HepG2 (cell line): ENCODE data around the gene TCEANC2. TPM values are rescaled to one million over a fixed set of nuclear protein-coding genes. Genes with fewer than 3 reads are reported as not detected.

Source experiments
- ATAC-seq: fragments of 200-7000 bp; cut with Tn5 transposase; 3 replicates; pipeline ENCODE4 v1.9.1; 2020; ENCODE audit warnings: mild to moderate bottlenecking, moderate library complexity
- BruUV-seq: library from RNA; stranded (reverse); fragments of 400-500 nt; replicated peaks from 2 replicates; lab custom pipeline; 2021; lab: Mats Ljungman, UMichigan
- CTCF ChIA-PET: fragments of 300-600 bp; formaldehyde crosslinking; extraction: SDS; loops from one replicate; lab custom pipeline; 2021; ENCODE audit warnings: low total read pairs, inconsistent platforms, low intra/inter-chr PET ratio; lab: Yijun Ruan, JAX
- POLR2A ChIA-PET: fragments of 350-600 bp; sonication (Branson Sonifier 250); formaldehyde crosslinking; loops from one replicate; lab custom pipeline; 2020; ENCODE audit warnings: antibody characterized with exemption, inconsistent platforms; lab: Yijun Ruan, JAX
- DNase-seq: peaks from one replicate; pipeline ENCODE4 v3.0.0-alpha.2; 2015; ENCODE audit warnings: low spot score
- FAIRE-seq: peaks from 3 replicates; lab custom pipeline; 2011; peaks lifted over from hg19 to GRCh38; lab: Jason Lieb, UNC
- H2AFZ ChIP-seq: one replicate; pipeline ENCODE4 v1.6.1; 2011; ENCODE audit warnings: low read length, inconsistent platforms
- H3K27ac ChIP-seq: fragments of 300-600 bp; 3 replicates; pipeline ENCODE4 v1.8.0; 2011; ENCODE audit warnings: mixed run types, mild to moderate bottlenecking, mixed read lengths, low read length, inconsistent platforms; ENCODE audit not compliant: insufficient read depth; ENCODE audit errors: extremely low read length
- H3K27me3 ChIP-seq, 2 experiments: fragments of 200-600 bp in 1 of 2; 2 replicates in 1 of 2; 3 replicates in 1 of 2; pipeline versions ENCODE4 v1.6.0 to v1.8.0; 2011; ENCODE audit warnings: low read length in 2 of 2, mild to moderate bottlenecking in 2 of 2, moderate library complexity in 2 of 2, inconsistent platforms in 1 of 2; ENCODE audit not compliant: insufficient read depth in 2 of 2, control insufficient read depth in 1 of 2
- H3K36me3 ChIP-seq, 2 experiments: fragments of 200-600 bp in 1 of 2; replicated peaks in 1 of 2; 2 replicates in 1 of 2; 3 replicates in 1 of 2; pipeline versions ENCODE4 v1.5.1 to v1.8.0; 2011; ENCODE audit warnings: low read length in 2 of 2, inconsistent platforms in 1 of 2; ENCODE audit not compliant: insufficient read depth in 2 of 2, control insufficient read depth in 1 of 2
- H3K4me1 ChIP-seq: 2 replicates; pipeline ENCODE4 v1.5.1; 2012; ENCODE audit warnings: low read length, inconsistent platforms; ENCODE audit not compliant: insufficient read depth
- H3K4me2 ChIP-seq: 2 replicates; pipeline ENCODE4 v1.6.0; 2011; ENCODE audit warnings: low read depth, low read length, inconsistent platforms
- H3K4me3 ChIP-seq, 3 experiments: fragments of 200-600 bp in 1 of 3; sonication (generic), shearing (Covaris generic) in 1 of 3; replicated peaks in 1 of 3; 2 replicates each; pipeline ENCODE4 v1.5.1; 2011 to 2016; ENCODE audit warnings: low read length in 3 of 3, inconsistent platforms in 2 of 3, low read depth in 2 of 3, mild to moderate bottlenecking in 2 of 3, control low read depth in 1 of 3, mixed read lengths in 1 of 3; ENCODE audit not compliant: insufficient read depth in 1 of 3
- H3K79me2 ChIP-seq: one replicate; pipeline ENCODE4 v1.6.1; 2011; ENCODE audit warnings: low read length, inconsistent platforms; ENCODE audit not compliant: insufficient read depth
- H3K9ac ChIP-seq: 2 replicates; pipeline ENCODE4 v1.6.0; 2011; ENCODE audit warnings: mild to moderate bottlenecking, low read depth, low read length, inconsistent platforms; ENCODE audit not compliant: insufficient read depth
- H3K9me3 ChIP-seq: 2 replicates; pipeline ENCODE4 v1.5.1; 2012; ENCODE audit warnings: mild to moderate bottlenecking, low read length
- H4K20me1 ChIP-seq: 2 replicates; pipeline ENCODE4 v1.6.0; 2011; ENCODE audit warnings: inconsistent platforms, mild to moderate bottlenecking, low read length, moderate library complexity; ENCODE audit not compliant: insufficient read depth
- BRD4 ChIP-seq: sonication (generic); formaldehyde crosslinking; IDR thresholded peaks from 2 replicates; pipeline ENCODE4 v1.4.0; 2020; ENCODE audit warnings: missing genetic modification reagents
- IKZF1 ChIP-seq: fragments of 450-650 bp; IDR thresholded peaks from 2 replicates; pipeline ENCODE4 v1.7.1; 2016
- MZF1 ChIP-seq: sonication (generic); formaldehyde crosslinking; IDR thresholded peaks from 2 replicates; pipeline ENCODE4 v1.8.1; 2023; ENCODE audit warnings: mild to moderate bottlenecking, missing genetic modification reagents, borderline replicate concordance
- NFE2L1 ChIP-seq: sonication (generic); formaldehyde crosslinking; IDR thresholded peaks from 2 replicates; pipeline ENCODE4 v1.4.0; 2020; ENCODE audit warnings: missing genetic modification reagents, mild to moderate bottlenecking, borderline replicate concordance
- ZC3H4 ChIP-seq: sonication (generic); formaldehyde crosslinking; IDR thresholded peaks from 2 replicates; pipeline ENCODE4 v1.4.0; 2020; ENCODE audit warnings: missing genetic modification reagents, borderline replicate concordance
- ZFP82 ChIP-seq: sonication (generic); formaldehyde crosslinking; IDR thresholded peaks from 2 replicates; pipeline ENCODE4 v1.5.1; 2020; ENCODE audit warnings: mild to moderate bottlenecking, missing genetic modification reagents, borderline replicate concordance
- ZNF124 ChIP-seq: sonication (generic); formaldehyde crosslinking; IDR thresholded peaks from 2 replicates; pipeline ENCODE4 v1.4.0; 2020; ENCODE audit warnings: missing genetic modification reagents
- ZNF451 ChIP-seq: sonication (generic); formaldehyde crosslinking; IDR thresholded peaks from 2 replicates; pipeline ENCODE4 v1.5.0; 2020; ENCODE audit warnings: mild to moderate bottlenecking, missing genetic modification reagents
- ZNF549 ChIP-seq: sonication (generic); formaldehyde crosslinking; IDR thresholded peaks from 2 replicates; pipeline ENCODE4 v1.5.0; 2020; ENCODE audit warnings: missing genetic modification reagents
- ZNF567 ChIP-seq: sonication (generic); formaldehyde crosslinking; IDR thresholded peaks from 2 replicates; pipeline ENCODE4 v1.8.1; 2023; ENCODE audit warnings: mild to moderate bottlenecking, missing genetic modification reagents, borderline replicate concordance
- WGBS: methylation state at CpG from one replicate; pipeline ENCODE4 v1.1.6; 2017; ENCODE audit warnings: low lambda C conversion rate; 5-methylcytosine and 5-hydroxymethylcytosine counted together
- in situ Hi-C: cut with HindIII; loops from 2 replicates; pipeline ENCODE4 v1.10.0; 2017; ENCODE audit warnings: low pct_unique_long_range_greater_than_20kb; ENCODE audit not compliant: extremely low pct_ligation_motif_present
- intact Hi-C: fragments of 100-400 bp; cut with micrococcal nuclease; formaldehyde crosslinking; loops from one replicate; pipeline ENCODE4 v1.10.0; 2022; ENCODE audit not compliant: unreplicated experiment
- polyA plus RNA-seq, 8 experiments: library from polyadenylated mRNA; depleted of rRNA in 3 of 8; stranded (reverse) in 7 of 8; unstranded in 1 of 8; fragments of >200 nt; fragmentation: Illumina TruSeq in 4 of 8; extraction: Trizol in 4 of 8; gene quantifications; 2 replicates each; pipeline versions ENCODE4 v1.2.1 to v1.2.3, GENCODE V29; 2011 to 2016; ENCODE audit warnings: low read depth in 4 of 8, missing spikeins in 1 of 8, mixed read lengths in 1 of 8; ENCODE audit not compliant: insufficient read depth in 1 of 8
- total RNA-seq, 5 experiments: library from RNA; depleted of rRNA; stranded (reverse); fragments of >200 nt; fragmentation: Illumina TruSeq; extraction: Trizol; gene quantifications; 2 replicates each; pipeline ENCODE4 v1.2.3, GENCODE V29; 2016; ENCODE audit warnings: low read depth in 1 of 5
- TF ChIP-seq, protein P1 (sequence below): IDR thresholded peaks from 2 replicates; pipeline ENCODE4 v1.6.1; 2016; ENCODE audit warnings: missing biosample characterization, missing genetic modification reagents, low read depth
- TF ChIP-seq, protein P2 (sequence below): sonication (generic); formaldehyde crosslinking; IDR thresholded peaks from 2 replicates; pipeline ENCODE4 v1.8.0; 2022; ENCODE audit warnings: mild to moderate bottlenecking, missing genetic modification reagents
- TF ChIP-seq, protein P3 (sequence below): sonication (generic); formaldehyde crosslinking; IDR thresholded peaks from 2 replicates; pipeline ENCODE4 v1.8.1; 2022; ENCODE audit warnings: low read depth, mild to moderate bottlenecking, missing genetic modification reagents

Gene TCEANC2
- total and polyA plus RNA-seq, 2 of the 13 experiments (the other 11 are each of a cell fraction or from before 2014, with no cell fraction given), result 3.8 to 5.0 TPM

DNA sequence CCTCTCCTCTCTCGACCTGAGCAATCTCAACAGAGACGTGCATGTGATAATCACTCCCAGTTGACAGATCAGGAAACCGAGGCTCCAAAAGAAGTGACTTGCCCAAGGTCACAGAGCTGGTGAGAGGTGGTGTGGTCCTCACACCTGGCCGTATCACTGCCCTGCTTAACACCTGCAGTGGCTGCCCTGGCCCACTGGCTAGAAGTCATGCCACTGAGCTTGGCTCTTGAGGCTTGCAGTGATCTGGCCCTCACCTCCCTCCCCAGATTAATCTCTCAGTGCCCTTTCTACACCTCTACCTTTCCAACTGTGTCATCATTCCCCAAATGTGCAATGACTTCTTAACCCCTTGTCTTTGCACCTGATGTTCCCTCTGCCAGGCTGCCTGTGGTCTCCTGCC, 60.6 kb downstream of the TCEANC2 start (continued):
- TF ChIP-seq, protein P1, sequence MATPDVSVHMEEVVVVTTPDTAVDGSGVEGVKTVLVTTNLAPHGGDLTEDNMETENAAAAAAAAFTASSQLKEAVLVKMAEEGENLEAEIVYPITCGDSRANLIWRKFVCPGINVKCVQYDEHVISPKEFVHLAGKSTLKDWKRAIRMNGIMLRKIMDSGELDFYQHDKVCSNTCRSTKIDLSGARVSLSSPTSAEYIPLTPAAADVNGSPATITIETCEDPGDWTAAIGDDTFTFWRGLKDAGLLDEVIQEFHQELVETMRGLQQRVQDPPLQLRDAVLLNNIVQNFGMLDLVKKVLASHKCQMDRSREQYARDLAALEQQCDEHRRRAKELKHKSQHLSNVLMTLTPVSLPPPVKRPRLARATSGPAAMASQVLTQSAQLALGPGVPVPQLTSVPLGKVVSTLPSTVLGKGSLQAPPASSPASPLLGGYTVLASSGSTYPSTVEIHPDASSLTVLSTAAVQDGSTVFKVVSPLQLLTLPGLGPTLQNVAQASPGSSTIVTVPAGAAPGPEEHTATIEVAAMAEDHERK (CRISPR knock-in tag), result no peak
- TF ChIP-seq, protein P2, sequence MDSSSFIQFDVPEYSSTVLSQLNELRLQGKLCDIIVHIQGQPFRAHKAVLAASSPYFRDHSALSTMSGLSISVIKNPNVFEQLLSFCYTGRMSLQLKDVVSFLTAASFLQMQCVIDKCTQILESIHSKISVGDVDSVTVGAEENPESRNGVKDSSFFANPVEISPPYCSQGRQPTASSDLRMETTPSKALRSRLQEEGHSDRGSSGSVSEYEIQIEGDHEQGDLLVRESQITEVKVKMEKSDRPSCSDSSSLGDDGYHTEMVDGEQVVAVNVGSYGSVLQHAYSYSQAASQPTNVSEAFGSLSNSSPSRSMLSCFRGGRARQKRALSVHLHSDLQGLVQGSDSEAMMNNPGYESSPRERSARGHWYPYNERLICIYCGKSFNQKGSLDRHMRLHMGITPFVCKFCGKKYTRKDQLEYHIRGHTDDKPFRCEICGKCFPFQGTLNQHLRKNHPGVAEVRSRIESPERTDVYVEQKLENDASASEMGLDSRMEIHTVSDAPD (CRISPR knock-in tag), result no peak
- TF ChIP-seq ZFP82, result no peak

DNA sequence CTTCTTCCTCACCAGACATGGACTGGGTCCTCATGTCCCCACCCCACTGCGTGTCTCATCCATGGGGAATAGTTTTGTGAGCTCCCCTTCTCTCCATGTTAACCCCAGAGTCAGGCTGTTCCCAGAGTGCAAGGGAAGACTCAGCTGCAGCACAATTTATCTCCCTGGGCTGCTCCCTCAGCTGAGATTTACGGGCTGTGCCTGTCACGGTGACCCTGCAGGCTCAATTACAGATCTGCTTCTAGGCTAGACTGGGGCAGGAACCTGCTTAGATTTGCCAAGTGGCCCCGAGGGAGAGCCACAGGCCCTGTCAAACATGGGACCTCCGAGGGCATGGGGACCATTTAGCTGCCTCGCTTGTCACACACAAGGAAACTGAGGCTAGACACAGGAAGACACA, 61.5 kb downstream of the TCEANC2 start:
- no peak overlapping the region for H3K4me3 ChIP-seq
- ChIA-PET POLR2A (interaction anchor here (1.0 kb wide), 1 partner anchor 10 kb away, joined by 3 read pairs; no protein-coding TSS in a partner anchor), CTCF (no interaction called here)
- no peak for FAIRE-seq
- ATAC-seq, result no peak
- no peaks in the 10 kb centered on the region for H3K9me3 ChIP-seq
- H3K4me2 ChIP-seq, result no peak overlapping the region
- peaks cover 27% of the 10 kb centered on the region for H3K4me1 ChIP-seq
- H3K79me2 ChIP-seq, result no peaks in the 10 kb centered on the region
- H2AFZ ChIP-seq, result no peak overlapping the region
- intact Hi-C loops, result no loop called here
- no peak overlapping the region for H3K9ac ChIP-seq
- peaks cover 0 to 5% of the 10 kb centered on the region in 2 experiments; a peak in 1 of 5 replicates for H3K27me3 ChIP-seq
- no peaks in the 10 kb centered on the region for H4K20me1 ChIP-seq
- H3K36me3 ChIP-seq, result no peaks in the 10 kb centered on the region
- DNase-seq, result no peak
- TF ChIP-seq ZNF549 (CRISPR knock-in tag) (no peak), ZNF451 (CRISPR knock-in tag) (no peak), NFE2L1 (CRISPR knock-in tag) (no peak), BRD4 (CRISPR knock-in tag) (no peak), ZNF124 (no peak), ZNF567 (CRISPR knock-in tag) (no peak), IKZF1 (no peak), MZF1 (CRISPR knock-in tag) (no peak), ZC3H4 (no peak)
- TF ChIP-seq, protein P3, sequence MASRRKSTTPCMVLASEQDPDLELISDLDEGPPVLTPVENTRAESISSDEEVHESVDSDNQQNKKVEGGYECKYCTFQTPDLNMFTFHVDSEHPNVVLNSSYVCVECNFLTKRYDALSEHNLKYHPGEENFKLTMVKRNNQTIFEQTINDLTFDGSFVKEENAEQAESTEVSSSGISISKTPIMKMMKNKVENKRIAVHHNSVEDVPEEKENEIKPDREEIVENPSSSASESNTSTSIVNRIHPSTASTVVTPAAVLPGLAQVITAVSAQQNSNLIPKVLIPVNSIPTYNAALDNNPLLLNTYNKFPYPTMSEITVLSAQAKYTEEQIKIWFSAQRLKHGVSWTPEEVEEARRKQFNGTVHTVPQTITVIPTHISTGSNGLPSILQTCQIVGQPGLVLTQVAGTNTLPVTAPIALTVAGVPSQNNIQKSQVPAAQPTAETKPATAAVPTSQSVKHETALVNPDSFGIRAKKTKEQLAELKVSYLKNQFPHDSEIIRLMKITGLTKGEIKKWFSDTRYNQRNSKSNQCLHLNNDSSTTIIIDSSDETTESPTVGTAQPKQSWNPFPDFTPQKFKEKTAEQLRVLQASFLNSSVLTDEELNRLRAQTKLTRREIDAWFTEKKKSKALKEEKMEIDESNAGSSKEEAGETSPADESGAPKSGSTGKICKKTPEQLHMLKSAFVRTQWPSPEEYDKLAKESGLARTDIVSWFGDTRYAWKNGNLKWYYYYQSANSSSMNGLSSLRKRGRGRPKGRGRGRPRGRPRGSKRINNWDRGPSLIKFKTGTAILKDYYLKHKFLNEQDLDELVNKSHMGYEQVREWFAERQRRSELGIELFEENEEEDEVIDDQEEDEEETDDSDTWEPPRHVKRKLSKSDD (CRISPR knock-in tag), result no peak
- BruUV-seq, result no TSS peak
- no peak overlapping the region for H3K27ac ChIP-seq
- 13% methylated on average over 4 of the region's 6 CpGs for WGBS
- in situ Hi-C loops, result no loop called here
